ENCODE measurements around the gene ALDH3B2.
"Not testable (repeated sequence)": the region's sequence is repeated elsewhere in the genome, so short reads cannot be mapped to it uniquely, and the experiment has no call there.

- not testable (repeated sequence) for TF ChIP-seq CTCF, POLR2A (IDR thresholded peaks at IDR 0.05)
These were observed 8.0 kb upstream of the ALDH3B2 start for GRCh38 chr11:67682126-67683034.

Measured in uterus (tissue), 2 donors.